ENCODE data around the gene TMEM97.

DNA sequence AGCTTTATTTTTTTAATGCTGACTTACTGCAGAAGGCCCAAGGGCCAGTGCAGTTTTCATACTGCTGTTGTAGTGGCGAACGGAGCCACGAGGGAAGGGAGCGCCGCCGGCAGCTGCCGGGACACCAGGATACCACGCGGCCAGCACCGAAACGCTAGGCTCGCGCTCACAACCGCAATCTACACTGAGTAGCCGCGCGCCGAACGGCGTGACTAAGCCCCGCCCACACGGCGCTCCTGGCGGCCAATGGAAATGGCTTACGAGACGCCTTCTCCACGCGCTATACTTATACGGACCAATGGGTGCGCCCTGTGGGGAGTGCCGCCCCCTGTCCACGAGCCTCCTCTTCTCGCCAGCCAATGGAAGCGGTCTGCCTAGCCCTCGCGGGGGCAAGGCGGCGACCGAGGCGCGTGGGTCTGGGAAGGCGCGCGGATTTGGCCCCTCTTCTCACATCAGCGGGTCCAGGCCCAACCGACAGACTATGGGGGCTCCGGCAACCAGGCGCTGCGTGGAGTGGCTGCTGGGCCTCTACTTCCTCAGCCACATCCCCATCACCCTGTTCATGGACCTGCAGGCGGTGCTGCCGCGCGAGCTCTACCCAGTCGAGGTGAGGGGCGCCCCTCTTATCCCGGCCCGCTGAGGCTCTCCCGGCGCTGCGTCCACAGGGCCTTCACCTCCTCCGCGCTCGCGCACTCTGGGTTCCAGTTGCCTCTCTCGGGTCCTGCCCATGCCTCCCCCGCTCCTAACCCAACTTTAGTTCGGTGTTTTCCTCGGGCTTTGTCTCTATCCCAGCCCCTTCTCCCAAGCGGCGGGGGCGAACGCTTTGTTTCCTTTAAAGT is at the start of gene TMEM97:
- TF ChIP-seq POLR2AphosphoS5 (IDR thresholded peaks at IDR 0.05; ENCODE audit: borderline replicate concordance, low read depth, low read length) (peak; percentile 87), EZH2 (IDR thresholded peaks at IDR 0.05) (no peak)

Data from SK-N-MC (cell line).